HG03159 (cell line): ENCODE data around the gene CNOT10.
"Not testable (repeated sequence)": the region's sequence is repeated elsewhere in the genome, so short reads cannot be mapped to it uniquely, and the experiment has no call there.

Experiments used
- ATAC-seq: cut with Tn5 transposase; IDR thresholded peaks from one replicate; pipeline ENCODE4 v1.9.1; 2021; ENCODE audit warnings: mild to moderate bottlenecking, moderate library complexity; ENCODE audit not compliant: unreplicated experiment

The CNOT10 gene

GRCh38 chr3:32751377-32751776, 66.4 kb downstream of the CNOT10 start:
- no peak for ATAC-seq

GRCh38 chr3:32755761-32756160, 70.8 kb downstream of the CNOT10 start:
- ATAC-seq = no peak

DNA sequence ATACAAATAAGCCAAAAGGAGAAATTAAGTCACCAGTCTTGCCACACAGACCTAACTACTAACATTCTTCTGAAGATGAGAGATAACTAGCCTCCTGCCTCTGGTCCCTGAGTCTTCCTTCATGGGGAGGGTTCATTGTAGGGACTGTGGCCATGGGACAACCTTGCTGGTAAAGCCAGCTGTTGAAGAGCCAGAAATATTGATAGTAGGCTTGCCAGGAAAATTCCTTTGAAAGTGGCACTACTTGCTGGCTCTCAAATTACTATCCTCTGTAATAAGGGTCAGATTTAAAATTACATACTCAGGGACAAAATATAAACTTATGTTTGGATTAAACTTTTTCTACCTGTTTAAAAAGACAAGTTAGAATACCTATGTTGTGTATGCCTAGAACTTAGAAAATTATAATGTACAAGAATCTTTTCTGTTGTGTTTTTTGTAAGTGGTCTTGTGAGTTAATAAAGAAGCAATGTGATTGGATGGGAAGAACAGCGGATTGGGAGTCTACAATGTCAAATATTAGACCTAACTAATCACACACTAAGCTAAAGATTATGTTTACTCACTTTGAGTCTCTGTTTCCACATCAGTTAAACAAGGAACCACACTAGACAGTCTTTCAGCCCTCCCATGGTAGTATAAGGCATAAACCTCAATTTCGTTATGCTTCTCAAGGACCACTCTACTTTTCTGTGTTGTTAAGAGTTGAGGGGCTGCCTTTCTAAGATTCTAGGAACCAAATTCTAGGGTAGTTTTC, 72.8 kb downstream of the CNOT10 start:
- ATAC-seq = no peak

- no peak for ATAC-seq
Measured at GRCh38 chr3:32758375-32758753, 73.4 kb downstream of the CNOT10 start.

GRCh38 chr3:32759342-32759741, 74.4 kb downstream of the CNOT10 start:
- ATAC-seq = no peak

DNA sequence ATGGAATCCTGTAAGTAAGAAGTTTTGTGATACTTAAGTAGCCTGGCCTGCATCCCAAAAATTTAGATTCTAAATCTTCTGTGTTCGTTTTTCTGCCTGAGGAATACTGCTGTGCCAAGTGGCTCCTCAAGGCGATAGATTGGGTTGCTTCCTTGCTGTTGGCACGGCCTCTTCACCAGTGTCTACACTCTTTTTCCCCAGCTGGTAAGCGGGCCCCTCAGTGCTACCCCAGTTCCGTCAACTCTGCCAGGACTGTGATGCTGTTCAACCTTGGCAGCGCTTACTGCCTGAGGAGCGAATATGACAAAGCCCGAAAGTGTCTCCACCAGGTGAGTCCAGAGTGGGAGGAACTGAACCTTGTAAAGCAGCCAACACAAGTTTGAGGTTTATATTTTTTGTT, 79.5 kb downstream of the CNOT10 start:
- ATAC-seq = no peak

- no peak for ATAC-seq
Measured at GRCh38 chr3:32778389-32778788, 93.4 kb downstream of the CNOT10 start.

DNA sequence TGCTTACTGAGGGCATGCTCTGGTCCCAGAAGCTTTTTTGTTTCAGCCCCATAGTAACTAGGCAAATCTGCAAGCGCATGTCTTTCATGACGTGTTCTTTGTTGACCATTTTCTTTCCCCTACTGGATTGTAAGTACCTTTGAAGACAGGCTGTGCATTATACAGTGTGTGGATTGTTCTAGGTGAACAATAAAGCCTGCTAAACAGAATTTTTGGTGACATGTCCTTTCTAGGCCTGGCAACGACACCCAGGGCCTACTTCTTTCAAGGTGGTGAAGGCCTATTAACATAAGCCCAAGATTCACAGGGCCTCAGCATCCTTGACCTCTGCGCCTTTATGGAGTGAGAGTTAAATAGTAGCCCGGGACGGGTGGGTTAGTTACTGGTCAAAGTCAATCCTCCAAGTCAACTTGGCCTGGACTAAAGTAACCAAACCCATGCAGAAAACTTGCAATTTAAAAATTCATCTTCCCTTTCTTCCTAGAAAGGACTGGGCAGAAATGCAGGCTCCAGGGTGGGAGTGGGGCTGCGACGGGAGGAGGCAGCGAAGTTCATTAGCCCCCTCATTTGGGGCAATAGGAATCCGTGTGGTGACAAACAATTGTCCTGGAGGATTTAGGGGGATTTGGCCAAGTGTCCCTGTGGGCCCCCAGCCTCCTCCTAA, 95.2 kb downstream of the CNOT10 start:
- ATAC-seq = no peak

DNA sequence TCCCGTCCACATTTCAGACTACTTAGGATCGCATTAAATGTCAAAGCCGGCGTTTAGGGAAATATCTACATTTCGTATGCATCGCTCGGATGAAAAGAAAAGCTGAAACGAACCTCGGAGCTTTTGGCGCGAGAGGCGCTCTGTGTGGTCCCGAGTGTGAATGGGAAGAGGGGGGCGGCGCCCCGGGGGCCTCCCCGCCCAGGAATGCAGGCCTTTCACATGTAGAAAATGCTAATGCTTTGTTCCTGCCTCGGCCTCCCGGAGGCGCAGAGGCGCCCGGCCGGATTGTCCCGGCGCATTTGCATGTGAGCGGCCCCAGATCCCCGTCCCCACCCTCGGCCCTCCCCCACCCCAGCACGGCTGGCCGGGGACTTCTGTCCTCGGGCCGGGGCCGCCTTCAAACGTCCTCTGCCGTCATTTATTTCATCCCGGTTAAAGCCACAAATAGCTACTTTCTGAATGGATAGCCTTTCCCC, 95.8 kb downstream of the CNOT10 start:
- peak; percentile 29 for ATAC-seq

DNA sequence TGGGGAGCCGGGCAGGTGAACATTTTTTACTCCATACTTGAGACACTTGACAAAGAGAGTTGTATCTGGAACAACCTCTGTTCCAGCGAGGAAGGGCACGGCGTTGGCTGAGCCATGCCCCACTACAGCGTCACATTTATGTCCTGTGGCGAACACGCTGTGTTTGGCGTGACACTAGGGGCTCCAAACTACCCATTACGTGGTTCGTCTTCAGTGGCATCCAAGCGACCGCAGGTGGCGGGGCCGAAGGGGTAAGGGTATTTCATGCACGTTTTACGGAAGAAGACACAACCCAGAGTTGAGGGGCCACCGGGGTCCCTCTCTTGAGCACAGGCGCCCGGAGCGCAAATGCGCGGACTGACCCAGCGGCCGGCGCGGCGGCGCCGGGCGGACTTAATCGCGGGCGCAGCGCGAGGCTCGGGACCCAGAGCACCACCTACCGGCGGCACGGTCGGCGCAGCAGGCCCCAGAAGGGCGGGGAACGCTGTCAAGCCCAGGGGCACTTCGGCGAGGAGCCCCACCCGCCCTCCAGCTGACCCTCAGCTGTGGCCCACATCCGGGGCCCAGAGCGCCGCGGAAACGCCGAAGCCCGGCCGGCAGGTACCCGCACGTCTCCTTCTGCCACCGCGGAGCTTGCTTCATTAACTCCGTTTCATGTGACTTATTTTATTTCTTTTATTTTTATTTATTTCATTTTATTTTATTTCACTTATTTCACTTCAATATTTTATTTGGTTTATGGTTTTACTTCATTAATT, 96.4 kb downstream of the CNOT10 start:
- peak; percentile 94 for ATAC-seq

- ATAC-seq = not testable (repeated sequence)
Measured at GRCh38 chr3:32781969-32782270, 96.9 kb downstream of the CNOT10 start.

- ATAC-seq = no peak
Measured at GRCh38 chr3:32782407-32782806, 97.4 kb downstream of the CNOT10 start.

- ATAC-seq = no peak
Measured at GRCh38 chr3:32791833-32792232, 106.8 kb downstream of the CNOT10 start.

- ATAC-seq = no peak
Measured at GRCh38 chr3:32794487-32795308, 109.7 kb downstream of the CNOT10 start.

DNA sequence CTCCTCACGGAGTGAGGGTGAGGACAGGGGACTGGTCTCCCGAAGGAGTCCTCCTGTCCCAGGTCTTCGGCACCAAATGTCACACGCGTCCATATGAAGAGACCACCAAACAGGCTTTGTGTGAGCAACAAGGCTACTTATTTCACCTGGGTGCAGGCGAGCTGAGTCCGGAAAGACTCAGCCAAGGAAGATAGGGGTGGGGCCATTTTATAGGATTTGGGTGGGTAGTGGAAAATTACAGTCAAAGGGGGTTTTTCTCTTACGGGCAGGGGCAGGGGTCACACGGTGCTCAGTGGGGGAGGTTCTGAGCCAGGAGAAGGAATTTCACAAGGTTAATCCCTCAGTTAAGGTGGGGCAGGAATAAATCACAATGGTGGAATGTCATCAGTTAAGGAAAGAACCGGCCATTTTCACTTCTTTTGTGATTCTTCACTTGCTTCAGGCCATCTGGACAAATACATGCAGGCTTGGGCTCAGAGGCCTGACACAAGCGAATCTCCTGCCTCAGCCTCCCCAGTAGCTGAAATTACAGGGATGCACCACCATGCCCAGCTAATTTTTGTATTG, 111.5 kb downstream of the CNOT10 start:
- ATAC-seq = not testable (repeated sequence)

DNA sequence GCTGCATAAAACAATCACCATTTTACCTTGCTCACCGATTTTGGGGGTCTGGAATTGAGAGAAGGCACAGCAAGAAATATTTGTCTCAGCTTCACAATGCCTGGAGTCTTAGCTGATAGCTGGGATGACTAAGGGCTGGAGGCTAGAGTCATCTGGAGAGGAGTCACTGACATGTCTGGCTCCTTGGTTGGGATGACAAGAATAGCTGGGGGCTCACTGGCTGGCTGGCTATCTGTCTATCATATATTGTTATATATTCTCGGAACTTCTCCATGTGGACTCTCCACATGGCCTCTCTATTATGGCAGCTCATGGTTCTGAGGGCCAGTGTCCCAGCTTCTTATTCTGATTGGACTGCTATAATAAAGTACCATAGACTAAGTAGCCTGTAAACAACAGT, 112.8 kb downstream of the CNOT10 start:
- ATAC-seq = no peak

GRCh38 chr3:32801440-32801839, 116.5 kb downstream of the CNOT10 start:
- ATAC-seq = not testable (repeated sequence)

DNA sequence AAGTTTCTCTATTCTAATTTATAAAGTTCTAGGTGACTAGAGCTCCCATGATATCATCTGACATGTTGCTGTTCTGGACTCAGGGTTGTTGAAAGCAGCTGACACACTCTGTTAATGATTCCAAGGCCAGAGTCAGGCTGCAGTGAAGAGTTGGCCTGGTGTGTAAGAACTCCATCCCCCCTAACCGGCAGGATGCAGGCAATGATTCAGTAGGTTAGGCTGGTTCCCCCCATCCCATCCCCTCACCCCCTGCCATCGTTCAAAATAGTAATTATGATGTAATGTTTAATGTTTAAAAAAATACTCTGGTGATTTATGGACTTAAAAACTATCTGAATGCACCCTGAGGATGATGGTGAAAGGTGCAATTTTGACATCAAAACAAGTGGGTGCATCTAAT, 128.2 kb downstream of the CNOT10 start:
- ATAC-seq = peak; percentile 53

DNA sequence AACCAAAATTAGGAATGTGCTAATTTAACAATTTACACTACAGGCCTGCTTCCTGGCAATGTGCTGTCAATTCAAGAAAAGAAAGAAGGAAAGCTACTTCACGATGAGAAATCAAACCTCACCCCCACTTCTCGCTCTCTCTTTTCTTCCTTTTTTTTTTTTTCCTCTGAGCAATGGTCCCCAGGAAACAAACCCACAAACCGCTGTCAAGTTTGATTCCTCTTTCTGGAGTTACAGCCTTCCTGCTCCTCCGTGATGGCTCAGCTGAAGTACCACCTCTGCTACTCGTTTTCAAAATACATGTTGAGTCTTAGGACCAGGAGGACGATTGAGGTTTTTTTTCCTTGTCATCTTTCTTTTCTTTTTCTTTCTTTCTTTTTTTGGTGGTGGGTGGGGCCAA, 129.4 kb downstream of the CNOT10 start:
- ATAC-seq = no peak

DNA sequence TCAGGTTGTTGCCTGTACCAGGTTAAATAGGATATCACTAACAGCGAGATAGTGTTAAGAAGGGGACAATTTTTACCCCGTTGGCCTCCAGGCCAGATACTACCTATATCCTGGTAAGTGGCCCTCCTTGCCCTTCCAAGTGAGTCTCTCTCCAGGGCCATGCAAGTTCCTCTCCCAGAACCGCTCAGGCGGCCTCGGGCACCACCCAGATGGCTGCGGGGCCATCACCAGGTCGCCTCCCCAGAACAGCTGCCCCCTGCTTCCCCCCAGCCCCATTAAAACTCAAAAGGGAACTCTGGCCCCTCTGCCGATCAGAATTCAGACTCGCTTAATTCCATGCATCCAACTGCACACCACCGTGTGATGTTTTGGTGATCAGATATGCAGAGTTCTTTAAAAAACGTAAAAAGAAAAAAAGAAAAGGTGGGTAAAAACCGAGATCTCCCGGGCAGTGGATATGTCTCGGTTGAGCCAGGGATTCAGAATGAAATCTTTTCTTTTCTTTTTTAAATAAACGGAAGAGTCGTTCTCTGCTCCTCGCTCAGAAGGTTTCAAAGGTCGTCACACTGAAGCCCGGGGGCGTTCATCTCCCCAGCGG, 131.0 kb downstream of the CNOT10 start:
- ATAC-seq = no peak
